NB4 (cell line): ENCODE measurements around the gene RBM20.

Experiments used
- CTCF ChIP-seq: IDR thresholded peaks from one replicate; pipeline ENCODE4 v1.5.1; 2012; ENCODE audit warnings: low read depth, low read length
- MAX ChIP-seq: IDR thresholded peaks from 2 replicates; pipeline ENCODE4 v1.6.1; 2011; ENCODE audit warnings: low read depth, low read length
- MYC ChIP-seq: IDR thresholded peaks from 2 replicates; pipeline ENCODE4 v1.6.1; 2011; ENCODE audit warnings: low read depth, low read length
- POLR2A ChIP-seq: IDR thresholded peaks from 2 replicates; pipeline ENCODE4 v1.6.1; 2011; ENCODE audit warnings: mild to moderate bottlenecking; ENCODE audit not compliant: insufficient read length; ENCODE audit errors: extremely low read depth

GRCh38 chr10:110798340-110798739 is 154.2 kb downstream of the RBM20 start:
- no peak for TF ChIP-seq CTCF
- TF ChIP-seq POLR2A, result no peak
- TF ChIP-seq MAX, result no peak
- TF ChIP-seq MYC, result no peak
